GM18520 (cell line): ENCODE measurements around the gene OR6K2.

Source experiments
- ATAC-seq: cut with Tn5 transposase; IDR thresholded peaks from one replicate; pipeline ENCODE4 v1.9.1; 2021; ENCODE audit not compliant: unreplicated experiment

The OR6K2 gene

GRCh38 chr1:158686111-158687009, 14.1 kb downstream of the OR6K2 start, which contains the start of gene SPTA1:
SPTA1 (minus strand) TSS chr1:158686715; CDS start chr1:158686517, 198 bp downstream.
- ATAC-seq = no peak

GRCh38 chr1:158685085-158685484, 15.4 kb downstream of the OR6K2 start:
- no peak for ATAC-seq

DNA sequence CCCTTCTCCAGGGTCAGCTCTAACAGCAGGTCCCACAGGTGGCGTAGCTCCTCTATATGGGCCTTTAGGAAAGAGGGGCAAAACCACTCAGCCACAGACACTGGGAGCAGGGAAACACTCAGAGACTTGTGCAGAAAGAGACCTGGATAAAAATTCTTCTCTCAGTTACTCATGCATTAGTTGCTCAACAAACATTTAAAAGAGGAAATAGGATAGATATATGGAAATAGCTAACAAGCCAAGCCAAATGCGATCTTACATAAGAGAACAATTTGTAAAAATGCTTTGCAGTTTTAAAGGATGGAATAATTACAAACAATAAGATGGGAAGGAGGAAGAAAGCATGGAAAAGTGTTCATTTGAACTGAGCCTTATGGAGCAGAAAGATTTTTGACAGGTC, 18.8 kb downstream of the OR6K2 start:
- no peak for ATAC-seq

DNA sequence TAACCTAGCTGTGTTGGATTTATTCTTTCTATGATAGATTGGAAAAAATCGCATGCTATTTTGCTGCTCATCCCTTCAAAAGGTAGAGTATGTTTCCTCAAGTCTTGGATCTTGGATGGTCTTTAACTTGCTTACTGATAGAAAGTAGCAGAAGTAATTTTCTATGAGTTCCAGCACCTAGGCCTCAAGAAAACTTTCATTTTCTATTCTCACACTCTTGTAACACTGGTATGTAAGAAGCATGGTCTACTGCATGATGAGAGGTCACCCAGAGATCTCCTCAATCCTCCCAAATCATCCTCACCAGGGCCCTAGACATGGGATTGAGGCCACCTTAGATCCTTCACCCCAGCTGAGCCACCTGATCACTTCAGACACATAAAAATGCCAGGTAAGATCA, 21.2 kb downstream of the OR6K2 start:
- ATAC-seq = no peak

DNA sequence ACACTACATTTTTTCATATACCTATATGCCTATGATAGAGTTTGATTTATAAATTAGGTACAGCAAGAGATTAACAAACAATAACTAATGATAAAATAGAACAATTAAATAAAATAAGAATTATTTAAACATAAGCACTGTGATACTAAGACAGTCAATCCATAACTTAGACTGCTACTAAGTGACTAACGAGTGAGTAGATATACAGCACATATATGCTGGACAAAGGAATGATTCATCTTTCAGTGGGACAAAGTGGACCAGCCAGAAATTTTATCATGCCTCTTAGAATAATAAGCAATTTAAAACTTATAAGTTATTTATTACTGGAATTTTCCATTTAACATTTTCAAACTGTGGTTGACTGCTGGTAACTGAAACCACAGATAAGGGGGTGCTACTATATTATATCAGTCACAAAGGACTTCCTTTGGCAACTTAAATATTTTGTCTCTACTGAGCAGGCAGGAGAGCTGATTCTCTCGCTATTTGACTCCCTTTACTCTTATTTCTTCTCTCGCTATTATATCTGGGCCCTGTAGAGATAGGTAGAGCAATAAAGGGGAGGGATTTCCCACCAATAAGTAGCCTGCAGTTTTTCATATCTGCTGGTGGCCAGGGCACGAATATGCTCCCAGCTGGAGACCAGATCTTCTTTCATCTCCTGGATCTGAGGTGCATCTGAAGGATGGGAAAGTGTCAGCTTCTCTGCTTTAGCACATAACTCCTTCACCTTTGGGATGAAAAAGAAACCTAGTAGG, 24.7 kb downstream of the OR6K2 start:
- no peak for ATAC-seq

GRCh38 chr1:158674302-158674701, 26.1 kb downstream of the OR6K2 start:
- ATAC-seq = no peak

- ATAC-seq = no peak
These were observed 34.4 kb downstream of the OR6K2 start for GRCh38 chr1:158666037-158666436.

DNA sequence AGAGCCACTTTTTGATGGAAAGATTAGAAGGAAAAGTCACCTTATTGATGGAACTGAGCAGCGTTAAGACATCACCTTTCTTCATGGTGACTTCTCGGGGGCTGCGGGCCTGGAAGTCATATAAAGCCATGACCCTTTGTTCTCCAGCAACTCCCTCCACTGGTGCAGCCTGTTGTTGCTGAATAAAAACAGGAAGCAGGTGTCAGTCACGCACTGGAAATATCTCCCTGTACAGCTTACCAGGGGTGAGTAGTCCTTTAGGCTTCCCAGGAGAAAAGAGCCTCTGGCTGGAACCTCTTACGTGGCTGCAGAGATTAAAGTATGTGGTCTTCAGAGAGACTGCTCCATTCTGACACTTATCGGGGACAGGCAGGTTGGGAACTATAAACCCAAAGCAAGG, 45.9 kb downstream of the OR6K2 start:
- no peak for ATAC-seq

DNA sequence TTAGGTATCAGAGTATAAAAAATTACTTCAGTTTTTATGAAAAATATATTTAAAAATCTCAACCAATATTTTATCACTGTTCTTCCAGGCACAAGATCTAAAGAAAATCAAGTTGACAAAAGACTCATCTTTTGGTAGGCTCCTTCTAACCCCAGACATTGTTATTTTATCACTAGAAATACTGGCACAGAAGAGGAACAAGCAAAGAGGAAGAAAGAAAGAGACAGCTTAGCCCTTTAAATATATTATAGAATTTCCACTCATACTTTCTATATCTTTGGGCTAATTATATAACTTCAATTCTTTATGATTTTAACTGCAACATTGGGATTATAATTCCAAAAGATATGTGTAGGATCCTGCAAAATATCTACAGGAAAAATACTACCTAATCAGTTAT, 46.4 kb downstream of the OR6K2 start:
- ATAC-seq = no peak

DNA sequence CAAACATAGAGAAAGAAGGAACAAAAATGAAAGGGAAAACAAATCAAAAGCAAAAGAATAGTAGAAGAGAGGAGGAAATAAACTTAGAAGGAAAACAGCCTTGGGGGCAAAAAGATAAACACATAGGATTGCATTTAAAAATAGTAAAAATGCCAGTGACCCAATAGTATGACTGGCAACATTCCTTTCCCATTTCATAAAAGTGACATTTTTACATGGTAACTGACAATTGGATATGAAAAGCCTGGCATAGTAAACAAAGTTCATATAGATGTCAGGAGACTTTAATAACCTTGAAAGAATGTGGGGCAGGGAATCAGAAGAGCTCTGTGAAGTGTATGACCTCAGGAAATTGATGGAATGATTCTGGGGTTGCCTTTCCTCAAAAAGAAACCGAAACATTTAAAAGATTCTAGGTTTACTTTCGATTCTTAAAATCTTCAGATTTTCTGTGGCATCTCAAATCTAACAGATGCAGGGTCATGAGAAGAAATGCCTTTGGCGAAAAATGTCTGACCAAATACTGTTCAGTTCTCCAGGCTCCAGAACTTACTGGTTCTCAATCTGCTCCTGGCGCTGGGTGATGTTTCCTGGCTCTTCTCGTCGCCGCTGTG, 47.6 kb downstream of the OR6K2 start:
- no peak for ATAC-seq
